ENCODE measurements around the gene ATG3.

GRCh38 chr3:112489674-112490479, 71.9 kb downstream of the ATG3 start:
- TF ChIP-seq CTCF (tag by site-specific recombination; IDR thresholded peaks at IDR 0.05) (no peak), ZNF660 (tag by site-specific recombination; IDR thresholded peaks at IDR 0.05) (no peak), ZNF626 (tag by site-specific recombination; IDR thresholded peaks at IDR 0.05) (no peak), ZNF398 (tag by site-specific recombination; IDR thresholded peaks at IDR 0.05) (no peak), ZIC2 (tag by site-specific recombination; IDR thresholded peaks at IDR 0.05) (no peak), IKZF3 (tag by site-specific recombination; IDR thresholded peaks at IDR 0.05) (no peak), ZBTB49 (tag by site-specific recombination; IDR thresholded peaks at IDR 0.05; ENCODE audit: low read depth) (no peak), MZF1 (tag by site-specific recombination; IDR thresholded peaks at IDR 0.05; ENCODE audit: borderline replicate concordance) (no peak)
- TF ChIP-seq, protein P1, sequence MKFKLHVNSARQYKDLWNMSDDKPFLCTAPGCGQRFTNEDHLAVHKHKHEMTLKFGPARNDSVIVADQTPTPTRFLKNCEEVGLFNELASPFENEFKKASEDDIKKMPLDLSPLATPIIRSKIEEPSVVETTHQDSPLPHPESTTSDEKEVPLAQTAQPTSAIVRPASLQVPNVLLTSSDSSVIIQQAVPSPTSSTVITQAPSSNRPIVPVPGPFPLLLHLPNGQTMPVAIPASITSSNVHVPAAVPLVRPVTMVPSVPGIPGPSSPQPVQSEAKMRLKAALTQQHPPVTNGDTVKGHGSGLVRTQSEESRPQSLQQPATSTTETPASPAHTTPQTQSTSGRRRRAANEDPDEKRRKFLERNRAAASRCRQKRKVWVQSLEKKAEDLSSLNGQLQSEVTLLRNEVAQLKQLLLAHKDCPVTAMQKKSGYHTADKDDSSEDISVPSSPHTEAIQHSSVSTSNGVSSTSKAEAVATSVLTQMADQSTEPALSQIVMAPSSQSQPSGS (tag by site-specific recombination; IDR thresholded peaks at IDR 0.05; ENCODE audit: low read depth): no peak
- TF ChIP-seq, protein P2, sequence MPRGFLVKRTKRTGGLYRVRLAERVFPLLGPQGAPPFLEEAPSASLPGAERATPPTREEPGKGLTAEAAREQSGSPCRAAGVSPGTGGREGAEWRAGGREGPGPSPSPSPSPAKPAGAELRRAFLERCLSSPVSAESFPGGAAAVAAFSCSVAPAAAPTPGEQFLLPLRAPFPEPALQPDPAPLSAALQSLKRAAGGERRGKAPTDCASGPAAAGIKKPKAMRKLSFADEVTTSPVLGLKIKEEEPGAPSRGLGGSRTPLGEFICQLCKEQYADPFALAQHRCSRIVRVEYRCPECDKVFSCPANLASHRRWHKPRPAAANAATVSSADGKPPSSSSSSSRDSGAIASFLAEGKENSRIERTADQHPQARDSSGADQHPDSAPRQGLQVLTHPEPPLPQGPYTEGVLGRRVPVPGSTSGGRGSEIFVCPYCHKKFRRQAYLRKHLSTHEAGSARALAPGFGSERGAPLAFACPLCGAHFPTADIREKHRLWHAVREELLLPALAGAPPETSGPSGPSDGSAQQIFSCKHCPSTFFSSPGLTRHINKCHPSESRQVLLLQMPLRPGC (tag by site-specific recombination; IDR thresholded peaks at IDR 0.05): no peak
